Tibial nerve (tissue), 4 donors: ENCODE data around the gene FAM180B. TPM values are rescaled to one million over a fixed set of nuclear protein-coding genes. Genes with fewer than 3 reads are reported as not detected.

ENCODE experiments used
- DNase-seq, 2 donors: peaks; one replicate each; pipeline ENCODE4 v3.0.0-alpha.2; 2019; ENCODE audit warnings: low spot score in 2 of 2
- H3K27ac ChIP-seq, 4 donors: fragments of 200-600 bp; sonication (generic) in 3 of 4; one replicate each; pipeline ENCODE4 v1.5.1; 2017 to 2019; ENCODE audit warnings: mild to moderate bottlenecking in 1 of 4
- H3K27me3 ChIP-seq, 2 donors: fragments of 200-600 bp; sonication (generic) in 1 of 2; one replicate each; pipeline versions ENCODE4 v1.5.1 to v1.6.0; 2017 to 2019
- H3K36me3 ChIP-seq, 3 donors: fragments of 200-600 bp; sonication (generic); one replicate each; pipeline ENCODE4 v1.5.1; 2018 to 2019
- H3K4me1 ChIP-seq, 4 donors: fragments of 200-600 bp; sonication (generic) in 3 of 4; one replicate each; pipeline ENCODE4 v1.5.1; 2017 to 2019
- H3K4me3 ChIP-seq, 4 donors: fragments of 200-600 bp; sonication (generic) in 3 of 4; one replicate each; pipeline ENCODE4 v1.5.1; 2017 to 2019; ENCODE audit warnings: mild to moderate bottlenecking in 1 of 4, moderate library complexity in 1 of 4
- H3K9me3 ChIP-seq, 4 donors: fragments of 200-600 bp; sonication (generic) in 3 of 4; one replicate each; pipeline ENCODE4 v1.5.1; 2017 to 2019
- CTCF ChIP-seq, 5 experiments: fragments of 200-600 bp in 3 of 5; fragments of 450-650 bp in 2 of 5; sonication (generic) in 3 of 5; IDR thresholded peaks; one replicate each; pipeline ENCODE4 v1.5.1; 2016 to 2019; ENCODE audit warnings: antibody characterized with exemption in 5 of 5, mild to moderate bottlenecking in 3 of 5, moderate library complexity in 2 of 5
- EP300 ChIP-seq, 2 donors: sonication (generic); formaldehyde crosslinking; IDR thresholded peaks; one replicate each; pipeline ENCODE4 v1.6.1; 2017; ENCODE audit warnings: antibody characterized with exemption in 2 of 2, mild to moderate bottlenecking in 1 of 2
- POLR2A ChIP-seq, 2 donors: fragments of 450-650 bp; IDR thresholded peaks; one replicate each; pipeline ENCODE4 v1.6.1; 2017; ENCODE audit warnings: antibody characterized with exemption in 2 of 2, mild to moderate bottlenecking in 2 of 2, moderate library complexity in 2 of 2
- WGBS, 2 donors: methylation state at CpG; one replicate each; pipeline ENCODE4 v1.1.5; 2018; 5-methylcytosine and 5-hydroxymethylcytosine counted together
- total RNA-seq, 4 donors: library from RNA; depleted of rRNA; stranded (reverse); fragments of >200 nt; gene quantifications; one replicate each; pipeline ENCODE4 v1.1.0, GENCODE V29; 2016

The FAM180B gene
- total RNA-seq, 4 donors from 2014 or later = 3.3 to 22.7 (median 4.1) TPM

- WGBS, 2 donors = 49 to 60% methylated on average over 9 to 14 of the region's 14 CpGs
- H3K9me3 ChIP-seq = no peaks in the 10 kb centered on the region
- DNase-seq = peak; percentile 43 to 54
- no peak for TF ChIP-seq POLR2A (IDR thresholded peaks at IDR 0.05)
- no peak for TF ChIP-seq CTCF (IDR thresholded peaks at IDR 0.05)
- no peak for TF ChIP-seq EP300 (IDR thresholded peaks at IDR 0.05)
- peaks cover 0 to 49% (median 2%) of the 10 kb centered on the region in 4 donors for H3K4me1 ChIP-seq
- peak overlapping the region in 1 of 4 donors; percentile 28 for H3K4me3 ChIP-seq
- H3K27me3 ChIP-seq = peaks cover 0 to 5% of the 10 kb centered on the region in 2 donors
- H3K36me3 ChIP-seq = peaks cover 0 to 32% (median 9%) of the 10 kb centered on the region in 3 donors
- H3K27ac ChIP-seq = peak overlapping the region in 2 of 4 donors; percentile 63 to 77
Observed at GRCh38 chr11:47587723-47588326, 1.3 kb downstream of the FAM180B start.

- H3K4me3 ChIP-seq = peak overlapping the region; percentile 21 to 57 (median 36)
- no peaks in the 10 kb centered on the region for H3K9me3 ChIP-seq
- peak overlapping the region in 2 of 4 donors; percentile 70 to 77 for H3K27ac ChIP-seq
- WGBS, 2 donors = 52 to 55% methylated on average over 9 to 11 of the region's 11 CpGs
- H3K27me3 ChIP-seq = peaks cover 0 to 17% of the 10 kb centered on the region in 2 donors
- DNase-seq = no peak
- peaks cover 0 to 62% (median 4%) of the 10 kb centered on the region in 4 donors for H3K4me1 ChIP-seq
- H3K36me3 ChIP-seq = peaks cover 0 to 19% (median 0%) of the 10 kb centered on the region in 3 donors
- TF ChIP-seq POLR2A (IDR thresholded peaks at IDR 0.05) = no peak
- no peak for TF ChIP-seq CTCF (IDR thresholded peaks at IDR 0.05)
- TF ChIP-seq EP300 (IDR thresholded peaks at IDR 0.05) = no peak
Observed at GRCh38 chr11:47589118-47589517, 2.6 kb downstream of the FAM180B start.

DNA sequence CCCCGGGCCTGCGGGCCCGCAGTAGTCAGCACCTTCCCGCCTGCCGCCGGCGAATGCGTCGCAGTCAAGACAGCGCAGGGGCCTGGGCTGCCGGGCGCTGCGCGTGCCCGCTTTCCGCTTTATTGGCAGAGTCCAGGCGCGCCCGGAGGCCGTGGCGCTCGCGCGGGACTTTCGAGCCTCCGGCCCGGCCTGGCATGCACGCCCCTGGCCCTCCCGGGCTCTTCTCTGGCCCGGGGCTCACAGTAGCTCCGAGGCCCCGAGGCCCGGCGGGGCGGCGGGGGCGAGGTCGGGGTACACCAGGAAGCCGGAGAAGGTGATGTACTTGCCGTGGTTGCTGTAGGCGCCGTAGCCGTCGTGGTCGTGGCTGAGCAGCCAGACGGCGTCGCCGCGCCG is 3.1 kb downstream of the FAM180B start:
- Histone ChIP-seq H3K4me3 (peak overlapping the region; percentile 21 to 57 (median 36)), H3K4me1 (peaks cover 0 to 67% (median 7%) of the 10 kb centered on the region in 4 donors), H3K36me3 (peaks cover 0 to 15% (median 0%) of the 10 kb centered on the region in 3 donors), H3K27ac (peak overlapping the region in 2 of 4 donors; percentile 70 to 77), H3K27me3 (peaks cover 0 to 22% of the 10 kb centered on the region in 2 donors), H3K9me3 (no peaks in the 10 kb centered on the region)
- TF ChIP-seq EP300 (IDR thresholded peaks at IDR 0.05) = no peak
- TF ChIP-seq POLR2A (IDR thresholded peaks at IDR 0.05) = no peak
- TF ChIP-seq CTCF (IDR thresholded peaks at IDR 0.05) = no peak
- 20 to 33% methylated on average over 17 to 39 of the region's 51 CpGs for WGBS, 2 donors
- no peak for DNase-seq

GRCh38 chr11:47589977-47590861 is 3.7 kb downstream of the FAM180B start:
- peak overlapping the region in 2 of 4 donors; percentile 70 to 77 for H3K27ac ChIP-seq
- DNase-seq = no peak

More at GRCh38 chr11:47589977-47590861, 3.7 kb downstream of the FAM180B start:
- 35 to 50% methylated on average over 78 to 107 of the region's 122 CpGs for WGBS, 2 donors
- Histone ChIP-seq H3K4me1 (peaks cover 0 to 70% (median 7%) of the 10 kb centered on the region in 4 donors), H3K36me3 (peaks cover 0 to 8% (median 0%) of the 10 kb centered on the region in 3 donors), H3K27me3 (peaks cover 0 to 28% of the 10 kb centered on the region in 2 donors), H3K9me3 (no peaks in the 10 kb centered on the region), H3K4me3 (peak overlapping the region; percentile 21 to 57 (median 36))
- TF ChIP-seq POLR2A (IDR thresholded peaks at IDR 0.05) (no peak), CTCF (IDR thresholded peaks at IDR 0.05) (no peak), EP300 (IDR thresholded peaks at IDR 0.05) (peak in 1 of 2 donors; percentile 21)
